ENCODE measurements around the gene SLC27A3. TPM values are rescaled to one million over a fixed set of nuclear protein-coding genes. Genes with fewer than 3 reads are reported as not detected.

The SLC27A3 gene
- total and polyA plus RNA-seq, 4 donors: 26.3 to 166 (median 53.4) TPM

DNA sequence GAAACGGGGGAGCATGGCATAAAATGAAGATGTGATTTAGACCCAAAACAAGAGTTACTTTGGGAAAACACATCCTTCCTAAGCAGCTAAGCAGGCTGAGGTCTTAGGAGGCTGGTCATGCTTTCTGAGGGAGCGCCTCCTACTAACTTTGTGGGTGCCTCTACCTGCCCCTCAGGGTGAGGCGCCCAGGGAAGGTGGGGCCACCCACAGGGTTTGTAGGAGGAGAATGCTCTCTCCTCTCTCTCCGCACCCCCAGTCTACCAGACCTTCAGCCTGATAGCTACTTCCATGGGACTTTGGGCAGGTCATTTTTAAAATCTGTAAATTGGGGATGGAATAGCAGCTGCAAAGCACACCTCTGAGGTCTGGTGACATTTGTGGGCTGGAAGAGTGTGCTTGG is 23.8 kb downstream of the SLC27A3 start:
- intact Hi-C loops (cut with DNase I): loop anchor here (5.0 to 10.0 kb wide), 4 partner anchors 148 to 1176 kb away; partner anchors contain the start of genes CKS1B (in 1 of the 2), DENND4B (in 1 of the 2), HAX1 (in 1 of the 2) and RAB13 (in 1 of the 2)
- Histone ChIP-seq H3K27me3 (ENCODE audit: control insufficient read depth in 1 of 2, insufficient read depth in 2 of 2, low read length in 1 of 2) (no peaks in the 10 kb centered on the region), H3K36me3 (ENCODE audit: control insufficient read depth in 1 of 2, insufficient read depth in 2 of 2, low read length in 1 of 2) (no peaks in the 10 kb centered on the region), H3K9me3 (ENCODE audit: control insufficient read depth, low read length) (no peaks in the 10 kb centered on the region), H3K4me1 (ENCODE audit: control insufficient read depth in 1 of 2, insufficient read depth in 2 of 2, low read length in 2 of 2) (no peaks in the 10 kb centered on the region), H3K4me3 (ENCODE audit: low read length in 2 of 2) (no peak overlapping the region), H3K27ac (ENCODE audit: low read depth in 1 of 2, low read length in 2 of 2) (no peak overlapping the region)
- no peak for DNase-seq
- no peak for ATAC-seq (ENCODE audit: low FRiP score)
- 85 to 89% methylated on average over 4 of the region's 4 CpGs for WGBS, 2 donors

GRCh38 chr1:153799566-153800465 is 24.6 kb downstream of the SLC27A3 start:
- Histone ChIP-seq H3K36me3 (ENCODE audit: control insufficient read depth in 1 of 2, insufficient read depth in 2 of 2, low read length in 1 of 2) (no peaks in the 10 kb centered on the region), H3K4me1 (ENCODE audit: control insufficient read depth in 1 of 2, insufficient read depth in 2 of 2, low read length in 2 of 2) (no peaks in the 10 kb centered on the region), H3K27ac (ENCODE audit: low read depth in 1 of 2, low read length in 2 of 2) (no peak overlapping the region), H3K4me3 (ENCODE audit: low read length in 2 of 2) (no peak overlapping the region), H3K9me3 (ENCODE audit: control insufficient read depth, low read length) (no peaks in the 10 kb centered on the region), H3K27me3 (ENCODE audit: control insufficient read depth in 1 of 2, insufficient read depth in 2 of 2, low read length in 1 of 2) (no peaks in the 10 kb centered on the region)
- no peak for ATAC-seq (ENCODE audit: low FRiP score)
- intact Hi-C loops (cut with DNase I): loop anchor here (5.0 to 10.0 kb wide), 4 partner anchors 147 to 1175 kb away; partner anchors contain the start of genes CKS1B (in 1 of the 2), DENND4B (in 1 of the 2), HAX1 (in 1 of the 2) and RAB13 (in 1 of the 2)
- WGBS, 2 donors: 86 to 88% methylated on average over 27 of the region's 27 CpGs
- DNase-seq: no peak

- no peaks in the 10 kb centered on the region for H3K27me3 ChIP-seq (ENCODE audit: control insufficient read depth in 1 of 2, insufficient read depth in 2 of 2, low read length in 1 of 2)
- H3K27ac ChIP-seq (ENCODE audit: low read depth in 1 of 2, low read length in 2 of 2): no peak overlapping the region
- H3K36me3 ChIP-seq (ENCODE audit: control insufficient read depth in 1 of 2, insufficient read depth in 2 of 2, low read length in 1 of 2): no peaks in the 10 kb centered on the region
- 58 to 61% methylated on average over 7 of the region's 7 CpGs for WGBS, 2 donors
- ATAC-seq (ENCODE audit: low FRiP score): no peak
- H3K9me3 ChIP-seq (ENCODE audit: control insufficient read depth, low read length): no peaks in the 10 kb centered on the region
- no peaks in the 10 kb centered on the region for H3K4me1 ChIP-seq (ENCODE audit: control insufficient read depth in 1 of 2, insufficient read depth in 2 of 2, low read length in 2 of 2)
- no peak overlapping the region for H3K4me3 ChIP-seq (ENCODE audit: low read length in 2 of 2)
- intact Hi-C loops (cut with DNase I): no loop called here
- DNase-seq: no peak
Measured at GRCh38 chr1:153800516-153800915, 25.3 kb downstream of the SLC27A3 start.

- Histone ChIP-seq H3K9me3 (ENCODE audit: control insufficient read depth, low read length) (no peaks in the 10 kb centered on the region), H3K36me3 (ENCODE audit: control insufficient read depth in 1 of 2, insufficient read depth in 2 of 2, low read length in 1 of 2) (no peaks in the 10 kb centered on the region), H3K27me3 (ENCODE audit: control insufficient read depth in 1 of 2, insufficient read depth in 2 of 2, low read length in 1 of 2) (no peaks in the 10 kb centered on the region), H3K4me1 (ENCODE audit: control insufficient read depth in 1 of 2, insufficient read depth in 2 of 2, low read length in 2 of 2) (no peaks in the 10 kb centered on the region), H3K4me3 (ENCODE audit: low read length in 2 of 2) (no peak overlapping the region), H3K27ac (ENCODE audit: low read depth in 1 of 2, low read length in 2 of 2) (no peak overlapping the region)
- DNase-seq: no peak
- WGBS, 2 donors: 86% methylated on average over 6 of the region's 6 CpGs
- intact Hi-C loops (cut with DNase I): no loop called here
- no peak for ATAC-seq (ENCODE audit: low FRiP score)
Measured at GRCh38 chr1:153801028-153801625, 25.9 kb downstream of the SLC27A3 start.

DNA sequence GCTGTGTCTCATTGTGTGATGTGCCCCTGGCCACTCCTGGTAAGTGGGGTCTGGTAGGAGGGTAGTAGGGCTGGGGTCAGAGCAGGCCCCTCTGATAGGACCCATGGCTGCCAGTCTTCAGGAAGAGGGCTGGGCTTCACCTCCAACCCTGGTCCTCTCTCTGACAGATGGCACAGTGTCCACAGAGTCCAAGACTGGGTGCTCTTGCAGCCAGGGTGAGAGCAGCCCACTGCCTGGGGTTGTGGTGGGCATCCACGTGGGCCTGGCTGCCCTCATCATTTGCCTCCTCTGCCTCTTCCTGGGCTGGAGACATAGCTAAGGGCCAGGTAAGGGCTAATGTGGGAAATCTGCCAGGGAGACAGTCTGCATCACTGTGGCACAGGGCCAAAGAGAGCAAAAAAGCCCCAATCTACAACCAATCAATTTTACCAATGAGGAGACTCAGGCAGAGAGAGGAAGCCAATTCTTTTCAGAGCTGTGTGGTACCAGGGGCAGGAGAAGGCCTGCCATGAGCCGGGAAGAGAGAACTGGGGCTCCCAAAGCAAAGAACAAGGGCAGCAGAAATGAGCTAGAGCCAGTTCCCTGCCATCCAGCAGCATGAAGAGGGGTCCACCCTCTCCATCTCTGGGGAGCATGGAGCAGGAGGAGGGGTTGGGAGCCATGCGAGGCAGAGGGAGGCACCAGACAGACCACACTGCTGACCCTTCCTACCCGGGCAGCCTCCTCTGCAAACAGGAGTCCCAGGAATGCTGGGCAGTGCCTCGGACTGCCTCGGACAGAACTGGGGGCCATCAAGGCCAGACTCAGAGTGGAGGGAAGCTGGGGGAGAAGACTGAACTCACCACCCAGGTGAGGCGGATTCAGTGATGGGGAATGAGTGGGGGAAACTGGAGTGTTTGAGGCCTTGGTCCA is 26.8 kb downstream of the SLC27A3 start:
- Histone ChIP-seq H3K9me3 (ENCODE audit: control insufficient read depth, low read length) (no peaks in the 10 kb centered on the region), H3K27me3 (ENCODE audit: control insufficient read depth in 1 of 2, insufficient read depth in 2 of 2, low read length in 1 of 2) (no peaks in the 10 kb centered on the region), H3K36me3 (ENCODE audit: control insufficient read depth in 1 of 2, insufficient read depth in 2 of 2, low read length in 1 of 2) (no peaks in the 10 kb centered on the region), H3K27ac (ENCODE audit: low read depth in 1 of 2, low read length in 2 of 2) (no peak overlapping the region), H3K4me1 (ENCODE audit: control insufficient read depth in 1 of 2, insufficient read depth in 2 of 2, low read length in 2 of 2) (no peaks in the 10 kb centered on the region), H3K4me3 (ENCODE audit: low read length in 2 of 2) (no peak overlapping the region)
- no peak for DNase-seq
- no peak for ATAC-seq (ENCODE audit: low FRiP score)
- 84 to 85% methylated on average over 7 of the region's 7 CpGs for whole genome bisulfite sequencing, 2 donors
- intact Hi-C loops (cut with DNase I): no loop called here

DNA sequence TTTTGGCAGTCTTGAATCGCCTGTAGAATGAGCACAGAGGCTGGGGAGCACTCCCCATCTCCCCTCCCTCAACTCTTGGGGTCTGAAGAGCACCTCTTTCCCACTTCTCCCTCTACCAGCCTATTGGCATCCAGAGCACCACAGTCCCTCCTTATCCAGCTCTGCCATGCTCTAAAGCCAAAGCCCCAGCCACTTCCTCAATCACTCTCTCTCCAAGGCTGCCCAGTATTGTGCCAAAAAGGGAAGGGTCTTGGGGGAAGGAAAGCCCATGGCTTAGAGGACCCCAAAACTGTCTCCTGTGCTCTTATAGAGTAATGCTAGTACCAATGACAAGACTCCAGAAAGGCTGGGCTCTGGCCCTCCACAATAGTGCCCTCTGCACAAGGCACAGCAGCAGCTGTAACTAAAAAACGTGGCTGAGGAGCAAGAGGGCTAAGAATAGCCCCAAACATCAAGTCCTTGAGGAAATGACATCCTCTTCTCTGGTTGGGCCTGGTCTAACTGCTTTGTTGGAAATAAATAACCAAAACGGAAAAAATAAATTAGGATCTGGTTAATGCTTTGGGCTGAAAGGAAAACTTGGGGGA is 28.4 kb downstream of the SLC27A3 start:
- Histone ChIP-seq H3K4me3 (ENCODE audit: low read length in 2 of 2) (no peak overlapping the region), H3K27me3 (ENCODE audit: control insufficient read depth in 1 of 2, insufficient read depth in 2 of 2, low read length in 1 of 2) (no peaks in the 10 kb centered on the region), H3K27ac (ENCODE audit: low read depth in 1 of 2, low read length in 2 of 2) (peak overlapping the region in 1 of 2 donors; percentile 18), H3K4me1 (ENCODE audit: control insufficient read depth in 1 of 2, insufficient read depth in 2 of 2, low read length in 2 of 2) (no peaks in the 10 kb centered on the region), H3K9me3 (ENCODE audit: control insufficient read depth, low read length) (no peaks in the 10 kb centered on the region), H3K36me3 (ENCODE audit: control insufficient read depth in 1 of 2, insufficient read depth in 2 of 2, low read length in 1 of 2) (peaks cover 2 to 5% of the 10 kb centered on the region in 2 donors)
- no peak for ATAC-seq (ENCODE audit: low FRiP score)
- no peak for DNase-seq
- 39 to 43% methylated on average over 3 of the region's 3 CpGs for WGBS, 2 donors
- intact Hi-C loops (cut with DNase I): no loop called here

DNA sequence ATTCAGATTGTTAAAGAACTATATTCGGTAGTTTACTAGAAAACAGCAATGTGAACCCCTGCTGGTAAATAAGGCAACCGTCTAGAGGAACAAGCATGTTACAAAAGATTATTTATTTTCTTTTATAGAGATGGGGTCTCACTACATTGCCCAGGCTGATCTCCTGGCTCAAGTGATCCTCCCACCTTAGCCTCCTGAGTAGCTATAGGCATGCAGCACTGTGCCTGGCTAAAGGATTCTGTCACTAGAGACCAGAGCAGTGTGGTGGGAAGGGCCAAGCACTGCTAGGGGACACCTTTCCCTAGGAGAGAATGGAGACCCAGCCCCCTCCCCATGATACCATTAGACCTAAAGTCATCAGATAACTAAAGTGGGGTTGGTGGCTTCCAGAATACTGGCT is 28.9 kb downstream of the SLC27A3 start:
- 53 to 81% methylated on average over 2 of the region's 2 CpGs for WGBS, 2 donors
- Histone ChIP-seq H3K4me1 (ENCODE audit: control insufficient read depth in 1 of 2, insufficient read depth in 2 of 2, low read length in 2 of 2) (no peaks in the 10 kb centered on the region), H3K27me3 (ENCODE audit: control insufficient read depth in 1 of 2, insufficient read depth in 2 of 2, low read length in 1 of 2) (no peaks in the 10 kb centered on the region), H3K27ac (ENCODE audit: low read depth in 1 of 2, low read length in 2 of 2) (no peak overlapping the region), H3K9me3 (ENCODE audit: control insufficient read depth, low read length) (no peaks in the 10 kb centered on the region), H3K4me3 (ENCODE audit: low read length in 2 of 2) (no peak overlapping the region), H3K36me3 (ENCODE audit: control insufficient read depth in 1 of 2, insufficient read depth in 2 of 2, low read length in 1 of 2) (peaks cover 2 to 7% of the 10 kb centered on the region in 2 donors)
- intact Hi-C loops (cut with DNase I): no loop called here
- DNase-seq (no peak), ATAC-seq (ENCODE audit: low FRiP score) (no peak)

Data from aorta (tissue), 5 donors.